OCI-LY7 (cell line): Measurements from ENCODE around the gene C11orf16.

Experiments used
- EZH2phosphoT487 ChIP-seq: fragments of 200-600 bp; sonication (generic); IDR thresholded peaks from 2 replicates; pipeline ENCODE4 v1.6.1; 2018; ENCODE audit warnings: low read depth, borderline replicate concordance, mild to moderate bottlenecking, mixed run types, antibody characterized with exemption, low read length, moderate library complexity, mixed read lengths
- TF ChIP-seq, protein P1 (sequence below): fragments of 200-600 bp; sonication (generic); conservative IDR thresholded peaks from 2 replicates; pipeline ENCODE4 v1.5.1; 2014; ENCODE audit warnings: mild to moderate bottlenecking, antibody characterized with exemption, low read length, moderate library complexity, mixed read lengths

DNA sequence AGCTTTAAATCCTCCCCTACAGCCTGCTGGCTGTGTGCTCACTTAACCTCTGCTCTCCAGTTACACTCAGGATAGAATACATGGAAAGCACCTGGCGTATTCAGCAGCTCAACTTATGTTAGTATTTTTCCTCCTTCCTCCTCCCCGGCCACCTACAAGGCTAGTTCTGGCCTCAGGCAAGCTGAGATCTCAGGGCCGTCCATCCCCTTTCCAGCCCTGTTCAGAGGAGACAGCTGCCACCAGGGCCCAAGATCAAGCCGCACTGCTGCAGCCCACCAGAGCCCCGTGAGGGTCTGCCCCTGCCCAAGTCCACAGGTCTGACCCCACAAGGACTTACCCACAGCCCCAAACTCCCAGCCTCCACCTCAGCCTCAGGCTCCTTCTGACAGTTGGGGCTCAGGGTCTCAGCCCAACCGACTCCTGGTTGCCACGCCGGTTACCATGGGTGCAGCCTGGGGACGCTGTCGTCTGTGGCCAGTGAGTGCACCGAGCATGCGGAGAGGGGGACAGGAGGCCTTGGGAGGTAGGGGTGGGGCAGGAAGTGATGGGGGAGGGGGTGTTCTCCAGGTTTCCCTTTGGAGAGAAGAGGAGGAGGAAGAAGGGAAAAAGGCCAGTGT is at the start of gene C11orf16:
- TF ChIP-seq, protein P1, sequence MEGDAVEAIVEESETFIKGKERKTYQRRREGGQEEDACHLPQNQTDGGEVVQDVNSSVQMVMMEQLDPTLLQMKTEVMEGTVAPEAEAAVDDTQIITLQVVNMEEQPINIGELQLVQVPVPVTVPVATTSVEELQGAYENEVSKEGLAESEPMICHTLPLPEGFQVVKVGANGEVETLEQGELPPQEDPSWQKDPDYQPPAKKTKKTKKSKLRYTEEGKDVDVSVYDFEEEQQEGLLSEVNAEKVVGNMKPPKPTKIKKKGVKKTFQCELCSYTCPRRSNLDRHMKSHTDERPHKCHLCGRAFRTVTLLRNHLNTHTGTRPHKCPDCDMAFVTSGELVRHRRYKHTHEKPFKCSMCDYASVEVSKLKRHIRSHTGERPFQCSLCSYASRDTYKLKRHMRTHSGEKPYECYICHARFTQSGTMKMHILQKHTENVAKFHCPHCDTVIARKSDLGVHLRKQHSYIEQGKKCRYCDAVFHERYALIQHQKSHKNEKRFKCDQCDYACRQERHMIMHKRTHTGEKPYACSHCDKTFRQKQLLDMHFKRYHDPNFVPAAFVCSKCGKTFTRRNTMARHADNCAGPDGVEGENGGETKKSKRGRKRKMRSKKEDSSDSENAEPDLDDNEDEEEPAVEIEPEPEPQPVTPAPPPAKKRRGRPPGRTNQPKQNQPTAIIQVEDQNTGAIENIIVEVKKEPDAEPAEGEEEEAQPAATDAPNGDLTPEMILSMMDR, result no peak
- no peak for TF ChIP-seq EZH2phosphoT487
